HG03342 (cell line): Measurements from ENCODE around the gene LIAS.
"Not testable (repeated sequence)": the region's sequence is repeated elsewhere in the genome, so short reads cannot be mapped to it uniquely, and the experiment has no call there.

Source experiments
- ATAC-seq: cut with Tn5 transposase; IDR thresholded peaks from one replicate; pipeline ENCODE4 v1.9.1; 2021; ENCODE audit warnings: mild to moderate bottlenecking, moderate library complexity; ENCODE audit not compliant: unreplicated experiment

Gene LIAS

DNA sequence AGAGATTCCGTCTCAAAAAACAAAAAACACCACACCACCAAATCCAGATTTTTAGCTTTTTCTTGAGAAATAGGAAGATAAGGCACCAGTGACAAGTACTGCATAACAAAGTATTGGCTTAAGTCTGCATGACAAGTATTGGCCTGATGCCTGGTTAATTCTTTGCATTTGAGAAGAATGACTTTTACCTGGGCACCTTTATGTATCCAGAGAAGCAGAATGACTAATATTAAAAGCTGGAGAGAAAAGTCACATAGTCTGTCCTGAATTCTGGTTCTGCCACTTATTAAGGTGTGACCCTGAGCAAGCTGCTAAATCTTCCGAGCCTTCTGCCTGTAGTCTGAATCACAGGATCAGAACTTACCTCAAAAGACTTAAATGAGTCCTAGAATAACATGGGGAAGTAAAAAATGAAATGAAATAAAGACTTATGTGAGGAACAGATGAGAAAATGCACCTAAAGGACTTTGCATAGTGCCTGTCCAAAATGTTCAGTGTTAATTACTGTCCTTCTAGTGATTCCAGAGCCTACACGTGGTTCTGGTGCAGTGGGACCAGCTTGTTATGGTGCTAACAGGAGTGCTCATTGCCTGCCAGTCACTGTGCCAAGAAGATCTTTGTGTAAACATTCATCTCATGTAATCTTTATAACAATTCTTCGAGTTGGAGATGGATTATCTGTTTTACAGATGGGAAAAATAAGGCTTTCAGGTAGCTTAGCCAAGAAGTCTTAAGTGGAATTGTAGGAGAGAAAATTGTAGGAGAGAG lies 36.8 kb downstream of the LIAS start:
- ATAC-seq = no peak

DNA sequence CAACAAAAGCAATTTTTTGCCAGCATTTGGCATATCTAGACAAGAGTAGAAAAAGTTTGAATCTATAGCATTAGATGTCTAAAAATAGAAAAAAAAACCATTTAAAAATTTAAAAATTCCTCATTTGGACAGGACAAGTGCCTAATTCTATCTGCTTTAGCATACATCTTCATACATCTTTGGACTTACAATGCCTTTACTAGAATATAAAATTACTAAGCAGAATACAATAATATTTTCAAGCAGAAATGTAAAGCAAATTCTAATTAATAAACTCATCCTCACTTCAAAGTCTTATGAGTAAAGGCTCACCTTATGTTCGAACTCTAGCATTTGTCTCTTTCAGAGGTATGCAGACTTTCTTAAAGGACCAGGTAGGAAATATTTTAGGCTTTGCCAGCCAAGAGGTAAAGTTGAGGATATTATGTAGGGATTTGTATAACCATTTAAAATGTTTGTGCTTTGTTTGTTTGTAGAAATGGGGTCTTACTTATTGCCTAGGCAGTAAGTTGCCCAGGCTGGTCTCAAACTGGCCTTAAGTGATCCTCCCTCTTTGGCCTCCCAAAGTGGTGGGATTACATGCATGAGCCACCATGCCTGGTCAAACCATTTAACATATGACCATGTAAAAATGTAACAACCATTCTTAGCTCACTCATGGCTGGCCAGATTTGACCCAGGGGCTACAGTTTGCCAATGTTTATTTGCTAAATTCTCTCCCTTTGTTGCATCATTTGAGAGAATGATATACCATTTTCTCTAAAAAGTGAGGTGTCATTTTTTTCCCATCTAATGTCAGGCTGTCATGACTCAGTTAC lies 39.3 kb downstream of the LIAS start:
- no peak for ATAC-seq

DNA sequence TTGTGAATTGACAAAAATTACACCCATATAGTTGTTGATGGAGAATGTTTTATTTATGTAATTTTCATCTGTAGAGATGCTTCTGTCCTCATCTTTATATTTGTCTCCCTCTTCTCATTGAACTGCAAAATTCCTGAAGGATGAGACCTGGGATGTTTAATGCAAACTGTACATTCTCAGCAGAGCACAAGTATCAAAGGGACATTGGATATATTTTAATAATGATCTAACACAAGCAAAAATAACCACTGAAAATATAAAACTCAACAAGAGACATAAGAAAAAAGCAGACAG lies 39.8 kb downstream of the LIAS start:
- ATAC-seq = no peak

DNA sequence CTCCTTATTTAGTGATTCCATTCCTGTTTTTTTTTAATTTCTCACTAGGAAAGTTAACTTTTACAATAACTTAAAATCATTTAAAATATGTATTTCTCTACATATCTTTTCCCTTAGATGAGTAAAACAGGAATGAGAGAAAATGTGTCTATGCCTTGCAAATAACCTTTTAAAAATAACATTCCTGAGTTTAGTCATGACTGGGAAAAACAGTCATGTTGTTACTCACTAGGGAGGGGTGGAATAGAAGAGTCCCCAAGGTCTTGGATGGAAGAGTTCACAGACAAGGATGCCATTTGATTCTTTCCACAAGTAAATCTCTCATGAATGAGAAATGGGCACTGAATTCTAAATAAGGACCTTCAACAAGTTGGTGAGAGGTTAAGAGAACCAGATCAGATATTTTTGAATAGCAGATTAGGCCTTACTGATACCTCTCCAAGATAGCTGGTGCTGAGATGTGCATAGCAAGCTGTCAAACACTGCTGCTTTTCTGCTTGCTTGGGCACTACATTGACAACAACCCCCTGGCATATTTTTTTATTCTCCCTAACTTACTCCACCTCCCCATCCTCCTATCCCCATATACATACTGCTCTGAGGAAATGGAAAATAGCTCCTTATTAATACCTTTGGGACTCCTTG lies 43.3 kb downstream of the LIAS start:
- no peak for ATAC-seq

DNA sequence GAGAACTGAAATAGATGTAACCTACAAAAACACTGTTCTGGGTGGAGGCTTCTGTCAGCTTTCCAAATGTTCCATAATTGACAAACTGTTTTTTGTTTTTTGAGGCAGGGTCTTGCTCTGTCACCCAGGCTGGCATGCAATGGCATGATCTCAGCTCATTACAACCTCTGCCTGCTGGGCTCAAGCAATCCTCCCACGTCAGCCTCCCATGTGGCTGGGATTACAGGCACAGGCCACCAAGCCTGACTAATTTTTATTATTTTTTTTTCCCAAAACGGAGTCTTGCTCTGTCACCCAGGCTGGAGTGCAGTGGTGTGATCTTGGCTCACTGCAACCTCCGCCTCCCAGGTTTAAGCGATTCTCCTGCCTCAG lies 43.8 kb downstream of the LIAS start:
- not testable (repeated sequence) for ATAC-seq

DNA sequence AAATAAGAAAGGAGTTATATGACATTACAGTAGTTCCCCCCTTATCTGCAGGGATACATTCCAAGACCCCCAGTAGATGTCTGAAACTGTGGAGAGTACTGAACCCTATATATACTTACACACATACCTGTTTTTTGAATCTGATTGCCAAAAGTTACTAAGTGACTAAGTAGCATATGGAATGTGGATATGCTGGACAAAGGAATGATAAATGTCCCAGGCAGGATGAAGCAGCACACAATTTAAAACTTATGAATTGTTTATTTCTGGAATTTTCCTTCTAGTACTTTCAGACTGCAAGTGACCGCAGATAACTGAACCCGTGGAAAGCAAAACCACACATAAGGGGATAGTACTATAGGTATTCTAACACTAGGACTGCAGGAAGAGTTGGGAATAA lies 45.7 kb downstream of the LIAS start:
- ATAC-seq = no peak

DNA sequence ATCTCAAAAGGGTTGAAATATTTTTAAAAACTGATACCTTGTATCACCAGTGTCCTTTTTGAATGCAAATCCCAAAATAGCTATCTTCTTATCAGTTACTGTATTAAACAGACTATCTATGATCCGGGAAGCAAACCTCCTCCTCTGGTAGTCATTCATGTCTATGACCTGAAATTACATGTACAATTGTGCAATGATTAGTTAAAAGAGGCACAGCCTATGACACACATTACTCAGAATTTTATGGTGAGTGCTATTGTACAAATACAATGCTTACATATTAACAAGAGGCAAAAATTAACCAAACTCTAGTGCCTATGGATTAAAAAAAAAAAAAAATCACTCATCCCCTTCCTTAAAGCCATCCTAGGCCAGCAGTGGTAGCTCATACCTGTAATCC lies 46.7 kb downstream of the LIAS start:
- no peak for ATAC-seq

DNA sequence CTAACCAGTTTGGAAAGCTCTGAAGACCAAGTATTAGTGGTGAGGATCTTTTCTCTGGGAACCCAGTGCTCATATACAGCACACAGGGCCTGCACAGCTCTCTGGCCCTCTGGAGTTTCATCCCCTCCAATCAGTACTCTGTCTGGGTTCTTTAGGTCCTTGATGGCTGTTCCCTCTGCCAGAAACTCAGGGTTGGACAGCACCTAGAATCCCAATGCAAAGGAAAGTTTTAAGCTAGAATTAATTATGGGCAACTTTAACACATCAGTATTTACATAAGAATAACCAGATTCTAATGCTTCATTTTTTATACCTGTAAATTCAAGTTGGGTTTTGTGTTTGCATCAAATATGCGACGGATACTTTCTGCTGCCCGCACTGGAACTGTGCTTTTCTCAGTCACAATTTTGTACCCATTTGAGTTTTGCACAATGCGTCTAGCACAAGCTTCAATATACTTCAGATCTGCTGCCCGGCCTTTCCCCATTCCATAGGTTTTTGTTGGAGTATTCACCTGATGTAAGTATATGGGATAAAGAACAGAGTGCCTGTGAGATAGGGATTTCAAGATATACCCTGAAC lies 51.6 kb downstream of the LIAS start:
- no peak for ATAC-seq

DNA sequence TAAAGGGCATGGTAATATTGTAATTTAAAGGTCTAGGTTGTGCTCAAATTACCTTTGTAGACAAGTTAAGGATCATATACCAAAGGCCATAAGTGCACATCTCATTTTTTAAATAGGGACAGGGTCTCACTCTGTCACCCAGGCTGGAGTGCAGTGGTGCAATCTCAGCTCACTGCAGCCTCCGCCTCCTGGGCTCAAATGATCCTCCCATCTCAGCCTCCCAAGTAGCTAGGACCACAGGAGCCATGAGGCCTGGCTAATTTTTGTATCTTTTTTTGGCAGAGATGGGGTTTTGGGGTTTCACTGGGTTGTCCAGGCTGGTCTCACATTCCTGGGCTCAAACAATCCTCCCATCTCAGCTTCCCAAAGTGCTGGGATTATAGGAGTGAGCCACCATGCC lies 55.4 kb downstream of the LIAS start:
- ATAC-seq = not testable (repeated sequence)

DNA sequence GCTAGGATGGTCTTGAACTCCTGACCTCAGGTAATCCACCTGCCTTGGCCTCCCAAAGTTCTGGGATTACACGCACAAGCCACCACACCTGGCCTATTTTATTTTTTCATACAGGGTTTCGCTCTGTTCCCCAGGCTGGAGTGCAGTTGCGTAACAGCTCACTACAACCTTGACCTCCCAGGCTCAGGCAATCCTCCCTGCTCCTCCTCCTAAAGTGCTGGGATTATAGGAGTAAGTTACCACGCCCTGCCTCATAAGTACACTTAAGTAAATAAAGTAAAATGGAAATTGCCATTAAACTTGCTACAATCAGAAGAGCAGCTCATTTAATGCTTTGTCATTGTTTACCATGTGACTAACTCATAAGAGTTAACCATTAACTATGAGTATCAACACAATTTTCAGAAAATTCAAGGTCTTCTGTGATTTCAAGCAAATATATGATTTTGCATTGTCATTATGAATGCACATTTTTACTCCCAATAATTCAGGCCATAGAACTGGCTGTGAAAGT lies 56.1 kb downstream of the LIAS start:
- ATAC-seq = no peak

DNA sequence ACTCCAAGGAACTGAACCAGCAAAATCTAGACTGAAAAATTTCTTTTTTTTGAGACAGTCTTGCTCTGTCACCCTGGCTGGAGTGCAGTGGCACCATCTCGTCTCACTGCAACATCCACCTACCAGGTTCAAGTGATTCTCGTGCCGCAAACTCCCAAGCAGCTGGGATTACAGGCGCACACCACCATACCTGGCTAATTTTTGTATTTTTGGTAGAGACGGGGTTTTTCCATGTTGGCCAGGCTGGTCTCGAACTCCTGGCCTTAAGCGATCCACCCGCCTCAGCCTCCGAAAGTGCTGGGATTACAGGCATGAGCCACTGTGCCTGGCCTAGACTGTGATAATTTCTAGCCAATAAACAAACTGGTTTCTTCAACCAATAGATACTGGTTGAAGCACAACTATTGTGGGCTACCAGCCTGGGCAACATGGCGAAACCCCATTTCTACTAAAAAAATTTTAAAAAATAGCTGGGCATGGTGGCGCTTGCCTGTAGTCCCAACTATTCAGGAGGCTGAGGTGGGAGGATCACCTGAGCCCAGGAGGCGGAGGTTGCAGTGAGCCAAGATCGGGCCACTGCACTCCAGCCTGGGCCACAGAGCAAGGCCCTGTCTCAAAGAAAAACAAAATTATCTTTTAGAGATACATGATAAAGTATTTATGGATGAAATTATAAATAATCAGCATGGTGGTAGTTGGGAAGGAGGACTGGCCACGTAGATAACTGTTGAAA lies 57.0 kb downstream of the LIAS start:
- not testable (repeated sequence) for ATAC-seq

DNA sequence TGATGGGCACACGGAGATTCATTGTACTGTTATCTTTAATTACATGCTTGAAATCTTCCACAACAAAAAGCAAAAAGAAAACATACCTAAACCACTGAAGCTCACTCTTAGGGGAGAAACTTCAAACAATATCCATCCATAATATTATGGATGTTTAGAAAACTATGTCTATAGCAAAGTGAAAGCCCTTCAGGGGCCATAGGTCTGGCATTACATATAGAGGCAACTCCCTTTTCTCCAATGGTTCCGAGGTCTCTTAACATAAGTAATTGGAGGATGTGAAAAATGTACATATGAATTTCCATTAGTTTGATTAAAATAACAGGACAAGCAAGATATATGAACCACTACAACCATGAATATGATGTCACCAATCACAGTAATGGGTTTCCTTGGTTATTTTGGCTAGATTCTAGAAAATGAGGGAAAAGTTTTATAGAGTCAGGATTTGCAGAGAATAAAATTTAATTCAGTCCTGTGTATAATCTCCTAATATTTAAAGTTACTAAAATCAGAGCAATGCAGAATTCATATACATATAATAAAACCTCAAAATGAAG lies 57.6 kb downstream of the LIAS start:
- ATAC-seq = no peak

DNA sequence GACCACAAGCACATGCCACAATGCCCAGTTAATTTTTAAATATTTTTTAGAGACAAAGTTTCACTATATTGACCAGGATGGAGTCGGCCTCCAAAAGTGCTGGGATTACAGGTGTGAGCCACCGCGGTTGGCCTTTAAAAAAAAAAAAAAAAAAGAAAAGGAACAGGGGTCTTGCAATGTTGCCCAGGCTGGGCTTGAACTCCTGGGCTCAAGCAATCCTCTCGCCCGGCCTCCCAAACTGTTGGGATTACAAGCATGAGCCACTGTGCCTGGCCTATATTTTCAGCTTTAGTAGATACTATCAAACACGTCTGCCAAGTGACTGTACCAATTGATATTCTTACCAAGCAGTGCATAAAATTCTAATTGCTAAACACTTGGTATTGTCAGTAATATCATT lies 59.6 kb downstream of the LIAS start:
- ATAC-seq = no peak

DNA sequence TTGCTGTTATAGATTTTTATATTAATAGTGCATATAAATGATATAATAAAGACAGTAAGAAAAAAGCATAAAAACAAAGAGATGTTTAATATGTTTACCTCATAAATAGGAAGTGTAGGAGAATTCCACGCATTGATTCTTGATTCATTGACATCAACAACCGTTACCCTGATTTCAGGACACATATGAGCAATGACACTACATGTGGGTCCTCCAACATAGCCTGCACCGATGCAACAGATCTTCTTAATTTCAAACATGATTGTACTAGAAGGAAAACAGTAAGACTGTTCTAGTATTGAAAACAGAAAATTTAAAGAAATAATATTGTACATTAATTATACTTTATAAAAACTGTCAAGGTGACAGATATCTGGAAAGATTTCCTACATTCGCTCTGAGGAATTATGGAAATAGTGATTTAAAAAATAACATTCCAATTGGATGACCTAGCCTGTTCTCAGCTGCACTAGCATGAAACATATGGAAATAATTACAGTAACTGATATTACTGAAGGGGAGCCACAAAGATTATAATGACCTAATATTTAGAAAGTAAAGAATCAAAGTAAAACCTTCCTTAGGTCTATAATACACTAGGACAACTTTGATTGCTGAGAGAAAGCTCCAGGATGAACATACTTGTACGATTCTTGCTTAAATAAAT lies 62.5 kb downstream of the LIAS start:
- ATAC-seq = no peak

DNA sequence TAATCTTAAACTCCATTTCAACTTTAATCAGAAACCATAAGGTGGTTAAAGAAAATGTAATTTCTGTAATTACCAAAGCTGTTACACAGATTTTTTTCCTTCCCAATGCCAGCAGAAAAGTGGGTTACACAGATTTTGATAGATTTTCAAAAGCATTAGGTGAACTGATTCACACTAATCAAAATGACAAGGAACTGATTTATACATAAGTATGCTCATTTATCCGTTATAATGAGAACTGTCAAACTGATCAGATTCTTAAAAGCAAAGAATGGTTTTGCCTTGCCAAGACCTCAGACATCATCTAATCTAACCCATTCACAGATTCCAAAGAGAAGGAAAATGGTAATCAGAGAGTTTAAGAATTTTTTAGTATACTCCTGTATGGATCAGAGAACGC lies 63.2 kb downstream of the LIAS start:
- ATAC-seq = no peak

DNA sequence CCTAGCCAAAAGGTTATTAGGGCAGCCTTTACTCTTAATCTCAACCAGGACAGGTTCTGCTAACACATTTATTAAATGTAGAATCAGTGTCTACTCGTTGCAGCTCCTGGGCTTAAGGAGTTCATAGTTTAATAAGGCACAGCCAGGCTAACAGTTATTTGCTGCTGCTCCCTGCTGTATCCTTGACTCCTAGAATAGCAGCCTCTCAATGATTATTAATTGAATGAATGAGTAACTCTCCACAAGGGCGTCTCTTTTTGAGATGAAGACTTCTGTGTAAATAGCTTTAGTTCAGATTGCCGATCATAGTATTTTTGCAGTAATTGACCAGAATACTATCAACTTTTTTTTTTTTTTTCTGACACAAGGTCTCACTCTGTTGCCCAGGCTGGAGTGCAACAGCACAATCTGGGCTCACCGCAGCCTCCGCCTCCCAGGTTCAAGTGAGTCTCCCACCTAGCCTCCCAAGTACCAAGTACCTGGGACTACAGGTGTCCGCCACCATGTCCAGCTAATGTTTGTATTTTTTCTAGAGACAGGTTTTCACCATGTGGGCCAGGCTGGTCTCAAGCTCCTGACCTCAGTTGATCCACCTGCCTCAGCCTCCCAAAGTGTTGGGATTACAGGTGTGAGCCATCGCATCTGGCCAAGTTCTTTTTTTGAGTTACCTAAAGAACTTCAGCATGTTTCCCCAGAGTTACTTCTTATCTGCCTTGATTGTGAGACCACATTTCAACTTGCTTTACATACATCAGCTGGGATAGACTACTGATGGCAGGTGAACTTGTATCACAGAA lies 65.5 kb downstream of the LIAS start:
- no peak for ATAC-seq

DNA sequence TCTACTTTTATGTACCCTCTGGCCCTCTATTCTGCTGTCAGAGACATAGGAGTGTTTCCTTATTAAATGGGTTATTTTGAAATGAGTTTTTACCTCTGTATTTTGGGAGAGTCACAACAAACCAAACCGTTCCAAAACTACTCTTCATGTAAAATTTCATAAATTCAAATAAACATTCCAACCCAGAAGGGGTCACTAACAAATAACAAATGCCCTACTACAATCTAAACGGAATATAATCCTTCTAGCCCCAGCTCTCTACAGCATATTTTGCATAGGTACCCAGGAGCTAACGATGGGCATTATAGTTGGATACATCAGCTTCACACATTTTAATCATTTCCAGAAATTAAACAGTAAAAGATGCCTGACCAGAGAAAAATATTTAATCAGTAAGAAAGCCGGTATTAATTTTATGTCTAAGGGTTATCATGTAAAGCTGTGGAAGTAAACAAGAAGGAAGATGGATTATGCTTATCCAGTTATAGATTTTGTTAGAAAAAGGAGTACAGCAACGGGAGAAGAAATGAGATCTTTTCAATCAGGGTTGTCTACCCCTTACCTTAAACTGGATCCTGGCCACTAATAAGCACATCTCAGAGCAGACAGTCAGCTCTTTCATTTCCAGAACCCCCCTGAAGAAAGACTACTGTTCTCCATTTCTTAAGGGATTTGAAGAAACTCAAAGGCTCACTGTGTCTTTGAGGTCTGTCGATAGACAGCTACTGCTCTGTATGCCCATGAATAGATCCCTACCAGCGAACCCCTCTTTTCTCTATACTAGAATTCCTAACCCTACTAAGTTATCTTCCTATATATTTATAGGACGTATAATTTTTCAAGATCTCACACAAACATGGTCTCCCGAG lies 67.2 kb downstream of the LIAS start:
- no peak for ATAC-seq

DNA sequence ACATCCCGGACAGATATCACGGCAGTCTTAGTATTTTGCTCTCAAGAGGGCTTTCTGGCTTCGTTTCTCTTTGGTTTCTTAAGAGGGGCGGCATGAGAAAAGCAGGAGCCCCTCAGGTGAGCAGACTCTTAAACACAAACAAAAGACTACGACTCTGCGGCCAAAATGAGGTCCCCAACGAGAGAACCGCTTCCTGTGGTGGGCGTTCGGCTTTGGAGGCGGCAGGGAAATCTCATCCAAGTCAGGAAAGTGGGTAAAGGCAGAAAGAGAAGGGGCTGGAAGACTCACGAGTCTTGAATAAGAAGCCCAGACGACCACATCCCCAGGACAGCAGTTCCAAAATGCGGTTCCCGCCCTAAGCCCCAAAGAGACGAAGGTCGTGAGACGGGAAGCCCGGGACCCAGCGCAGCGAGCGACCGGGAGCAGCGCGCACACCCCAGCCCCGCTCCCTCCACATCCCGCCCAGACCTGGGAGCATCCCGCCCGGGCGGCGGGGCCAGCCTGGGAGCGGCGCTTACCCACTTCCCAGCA lies 68.0 kb downstream of the LIAS start:
- no peak for ATAC-seq
